ENCODE results near the gene SPNS1. TPM values are rescaled to one million over a fixed set of nuclear protein-coding genes. Genes with fewer than 3 reads are reported as not detected.
"Not testable (repeated sequence)": the region's sequence is repeated elsewhere in the genome, so short reads cannot be mapped to it uniquely, and the experiment has no call there.

Gene SPNS1
- total RNA-seq: 10 to 100 TPM; 22.4 to 24.9 TPM
- long read RNA-seq, donor 1, transcript SPNS1-201 (12 exons, 2,208 nt): major isoform, 8 of 20 reads
- long read RNA-seq, donor 1, partial matches to known transcripts: 6 of 20 reads
- long read RNA-seq, donor 1, other reads (novel, unspliced or antisense): 5 of 20 reads
- long read RNA-seq, donor 2, transcript SPNS1-201 (12 exons, 2,208 nt): major isoform, 45 of 93 reads
- long read RNA-seq, donor 2, transcript SPNS1-203 (11 exons, 2,027 nt): minor isoform, 5 of 93 reads
- long read RNA-seq, donor 2, partial matches to known transcripts: 20 of 93 reads
- long read RNA-seq, donor 2, other reads (novel, unspliced or antisense): 17 of 93 reads

- peak; percentile 100 for DNase-seq (ENCODE audit: low spot score)
- intact Hi-C loops (cut with DNase I): no loop called here
Measured at GRCh38 chr16:28974437-28975157, at the start of gene SPNS1. Gene SPNS1, plus strand, starts transcription at chr16:28974778. Its CDS starts 374 bp downstream, at chr16:28975152.

- DNase-seq (ENCODE audit: low spot score): peak; percentile 95
- intact Hi-C loops (cut with DNase I): no loop called here
Measured at GRCh38 chr16:28925386-28926228, 49.0 kb upstream of the SPNS1 start.

GRCh38 chr16:28926284-28926683 is 48.3 kb upstream of the SPNS1 start:
- intact Hi-C loops (cut with DNase I); DNase-seq (ENCODE audit: low spot score): not testable (repeated sequence)

- intact Hi-C loops (cut with DNase I): no loop called here
- DNase-seq (ENCODE audit: low spot score): no peak
Measured at GRCh38 chr16:28927815-28928214, 46.8 kb upstream of the SPNS1 start.

- intact Hi-C loops (cut with DNase I): no loop called here
- DNase-seq (ENCODE audit: low spot score): no peak
Measured at GRCh38 chr16:28930203-28930602, 44.4 kb upstream of the SPNS1 start.

- DNase-seq (ENCODE audit: low spot score): no peak
- intact Hi-C loops (cut with DNase I): no loop called here
Measured at GRCh38 chr16:28930652-28931051, 43.9 kb upstream of the SPNS1 start.

GRCh38 chr16:28931801-28932225 is 42.8 kb upstream of the SPNS1 start, which contains the start of gene CD19:
Gene CD19, plus strand, starts transcription at chr16:28931971. Its CDS starts 30 bp downstream, at chr16:28932001.
- DNase-seq (ENCODE audit: low spot score): no peak
- intact Hi-C loops (cut with DNase I): no loop called here

- intact Hi-C loops (cut with DNase I): no loop called here
- no peak for DNase-seq (ENCODE audit: low spot score)
Measured at GRCh38 chr16:28932339-28933141, 42.0 kb upstream of the SPNS1 start.

- no peak for DNase-seq (ENCODE audit: low spot score)
- intact Hi-C loops (cut with DNase I): no loop called here
Measured at GRCh38 chr16:28933171-28933570, 41.4 kb upstream of the SPNS1 start.

GRCh38 chr16:28935346-28935745 is 39.2 kb upstream of the SPNS1 start:
- no peak for DNase-seq (ENCODE audit: low spot score)
- intact Hi-C loops (cut with DNase I): no loop called here

- intact Hi-C loops (cut with DNase I): no loop called here
Measured at GRCh38 chr16:28935924-28936783, 38.4 kb upstream of the SPNS1 start.

GRCh38 chr16:28936784-28937155 is 37.8 kb upstream of the SPNS1 start:
- no peak for DNase-seq (ENCODE audit: low spot score)
- intact Hi-C loops (cut with DNase I): no loop called here

More at GRCh38 chr16:28935924-28936783, 38.4 kb upstream of the SPNS1 start:
- DNase-seq (ENCODE audit: low spot score): peak; percentile 97

- intact Hi-C loops (cut with DNase I): no loop called here
- no peak for DNase-seq (ENCODE audit: low spot score)
Measured at GRCh38 chr16:28937222-28937876, 37.2 kb upstream of the SPNS1 start.

GRCh38 chr16:28938721-28939120 is 35.9 kb upstream of the SPNS1 start:
- no peak for DNase-seq (ENCODE audit: low spot score)
- intact Hi-C loops (cut with DNase I): no loop called here

GRCh38 chr16:28939825-28940224 is 34.8 kb upstream of the SPNS1 start:
- intact Hi-C loops (cut with DNase I): not testable (repeated sequence)

GRCh38 chr16:28943281-28943680 is 31.3 kb upstream of the SPNS1 start:
- no peak for DNase-seq (ENCODE audit: low spot score)
- intact Hi-C loops (cut with DNase I): no loop called here

More at GRCh38 chr16:28939825-28940224, 34.8 kb upstream of the SPNS1 start:
- DNase-seq (ENCODE audit: low spot score): not testable (repeated sequence)

- DNase-seq (ENCODE audit: low spot score): no peak
- intact Hi-C loops (cut with DNase I): no loop called here
Measured at GRCh38 chr16:28946681-28947080, 27.9 kb upstream of the SPNS1 start.

Data from posterior vena cava (tissue), 2 donors.